SU-DHL-6 (cell line): ENCODE measurements around the gene WDR86.

Experiments
- H2AFZ ChIP-seq: fragments of 200-600 bp; sonication (generic); 2 replicates; pipeline ENCODE4 v1.6.1; 2014; ENCODE audit warnings: low read depth, mild to moderate bottlenecking, moderate library complexity, mixed read lengths, antibody characterized with exemption, low read length; ENCODE audit not compliant: severe bottlenecking
- H3F3A ChIP-seq: fragments of 200-600 bp; shearing (Covaris generic); 2 replicates; pipeline ENCODE4 v1.6.0; 2016; ENCODE audit warnings: antibody characterized with exemption, mild to moderate bottlenecking; ENCODE audit not compliant: insufficient read depth
- H3K27ac ChIP-seq: fragments of 200-600 bp; sonication (generic); 2 replicates; pipeline ENCODE4 v1.5.1; 2016; ENCODE audit warnings: low read depth, mild to moderate bottlenecking, low read length, moderate library complexity, mixed read lengths
- H3K27me3 ChIP-seq: fragments of 200-600 bp; sonication (generic), shearing (Covaris generic); 2 replicates; pipeline ENCODE4 v1.6.0; 2014; ENCODE audit warnings: mild to moderate bottlenecking, low read length
- H3K36me3 ChIP-seq: fragments of 200-600 bp; sonication (generic); 2 replicates; pipeline ENCODE4 v1.6.1; 2014; ENCODE audit warnings: mild to moderate bottlenecking, low read length, mixed read lengths
- H3K4me2 ChIP-seq: fragments of 300-600, 200-600 bp; shearing (Covaris generic), sonication (generic); 2 replicates; pipeline ENCODE4 v1.6.0; 2014; ENCODE audit warnings: low read length, low read depth, mild to moderate bottlenecking; ENCODE audit not compliant: poor library complexity, severe bottlenecking
- H3K4me3 ChIP-seq: fragments of 200-600 bp; sonication (generic); 2 replicates; pipeline ENCODE4 v1.5.1; 2014; ENCODE audit warnings: antibody characterized with exemption, low read length, mild to moderate bottlenecking, mixed read lengths; ENCODE audit not compliant: insufficient read depth, poor library complexity, severe bottlenecking
- H3K79me2 ChIP-seq: fragments of 200-600 bp; sonication (generic); 2 replicates; pipeline ENCODE4 v1.6.1; 2014; ENCODE audit warnings: mild to moderate bottlenecking, low read length, moderate library complexity; ENCODE audit not compliant: insufficient read depth
- H3K9ac ChIP-seq: fragments of 200-600 bp; sonication (generic); 2 replicates; pipeline ENCODE4 v1.7.0; 2014; ENCODE audit warnings: mild to moderate bottlenecking, low read length
- H3K9me2 ChIP-seq: fragments of 200-600 bp; sonication (generic); replicated peaks from 2 replicates; pipeline ENCODE4 v1.6.1; 2014; ENCODE audit warnings: low read length; ENCODE audit not compliant: insufficient read depth
- H3K9me3 ChIP-seq: fragments of 200-600 bp; sonication (generic); 2 replicates; pipeline ENCODE4 v1.6.1; 2014; ENCODE audit warnings: low read length, mixed read lengths; ENCODE audit not compliant: insufficient read depth
- H4K20me1 ChIP-seq: fragments of 200-600 bp; sonication (generic); 2 replicates; pipeline ENCODE4 v1.6.1; 2014; ENCODE audit warnings: low read depth, mild to moderate bottlenecking, antibody characterized with exemption, low read length, moderate library complexity, mixed read lengths
- CTCF ChIP-seq: fragments of 200-600 bp; sonication (generic); IDR thresholded peaks from one replicate; pipeline ENCODE4 v1.5.1; 2017; ENCODE audit warnings: antibody characterized with exemption, mild to moderate bottlenecking, low read length, moderate library complexity; ENCODE audit not compliant: insufficient read depth, poor library complexity, severe bottlenecking
- EZH2phosphoT487 ChIP-seq: fragments of 200-600 bp; sonication (generic), shearing (Covaris generic); conservative IDR thresholded peaks from 2 replicates; pipeline ENCODE4 v1.6.1; 2018; ENCODE audit warnings: mild to moderate bottlenecking, antibody characterized with exemption, low read length, moderate library complexity, mixed read lengths

The WDR86 gene

GRCh38 chr7:151387161-151388006, 22.5 kb downstream of the WDR86 start:
- TF ChIP-seq EZH2phosphoT487, result no peak
- no peak for TF ChIP-seq CTCF
- no peaks in the 10 kb centered on the region for H3K9me3 ChIP-seq
- no peak overlapping the region for H3K4me2 ChIP-seq
- no peak overlapping the region for H3K9ac ChIP-seq
- H3K4me3 ChIP-seq, result no peak overlapping the region
- no peaks in the 10 kb centered on the region for H3K79me2 ChIP-seq
- no peaks in the 10 kb centered on the region for H3K36me3 ChIP-seq
- H3K27me3 ChIP-seq, result no peaks in the 10 kb centered on the region
- no peaks in the 10 kb centered on the region for H4K20me1 ChIP-seq
- H3K9me2 ChIP-seq, result no peaks in the 10 kb centered on the region
- H2AFZ ChIP-seq, result no peak overlapping the region
- H3K27ac ChIP-seq, result no peak overlapping the region
- H3F3A ChIP-seq, result 0 out of 2 replicates have a peak, but pooled peaks cover 3% of the 10 kb centered on the region

GRCh38 chr7:151386301-151387160, 23.3 kb downstream of the WDR86 start:
- H3K36me3 ChIP-seq, result no peaks in the 10 kb centered on the region
- no peaks in the 10 kb centered on the region for H4K20me1 ChIP-seq
- H3F3A ChIP-seq, result 0 out of 2 replicates have a peak, but pooled peaks cover 3% of the 10 kb centered on the region
- TF ChIP-seq EZH2phosphoT487 (no peak), CTCF (no peak)
- no peak overlapping the region for H2AFZ ChIP-seq
- H3K9ac ChIP-seq, result no peak overlapping the region
- H3K4me3 ChIP-seq, result no peak overlapping the region
- H3K9me3 ChIP-seq, result no peaks in the 10 kb centered on the region
- no peak overlapping the region for H3K27ac ChIP-seq
- no peaks in the 10 kb centered on the region for H3K79me2 ChIP-seq
- no peaks in the 10 kb centered on the region for H3K9me2 ChIP-seq
- no peaks in the 10 kb centered on the region for H3K27me3 ChIP-seq
- H3K4me2 ChIP-seq, result no peak overlapping the region

- no peaks in the 10 kb centered on the region for H3K9me2 ChIP-seq
- H2AFZ ChIP-seq, result no peak overlapping the region
- 0 out of 2 replicates have a peak, but pooled peaks cover 3% of the 10 kb centered on the region for H3F3A ChIP-seq
- no peaks in the 10 kb centered on the region for H3K27me3 ChIP-seq
- H3K4me2 ChIP-seq, result no peak overlapping the region
- H3K9me3 ChIP-seq, result no peaks in the 10 kb centered on the region
- no peaks in the 10 kb centered on the region for H3K79me2 ChIP-seq
- H4K20me1 ChIP-seq, result no peaks in the 10 kb centered on the region
- H3K4me3 ChIP-seq, result no peak overlapping the region
- no peaks in the 10 kb centered on the region for H3K36me3 ChIP-seq
- H3K27ac ChIP-seq, result no peak overlapping the region
- no peak overlapping the region for H3K9ac ChIP-seq
- no peak for TF ChIP-seq CTCF
These were observed 24.1 kb downstream of the WDR86 start for GRCh38 chr7:151385626-151386300.
